IMR-90 (cell line): ENCODE data around the gene TPSG1. TPM values are rescaled to one million over a fixed set of nuclear protein-coding genes. Genes with fewer than 3 reads are reported as not detected.

Experiments
- ATAC-seq: fragments of 200-7000 bp; cut with Tn5 transposase; 2 replicates; pipeline ENCODE4 v1.9.1; 2020; ENCODE audit warnings: low read depth, mild to moderate bottlenecking, moderate library complexity
- BruUV-seq: library from RNA; stranded (reverse); fragments of 400-500 nt; replicated peaks from 2 replicates; lab custom pipeline; 2021; lab: Mats Ljungman, UMichigan
- CTCF ChIA-PET: fragments of 300-600 bp; formaldehyde crosslinking; extraction: SDS; loops from one replicate; lab custom pipeline; 2021; ENCODE audit warnings: antibody characterized with exemption; lab: Yijun Ruan, JAX
- POLR2A ChIA-PET: fragments of 300-600 bp; sonication (Branson Sonifier 250); formaldehyde crosslinking; loops from one replicate; lab custom pipeline; 2022; ENCODE audit warnings: antibody characterized with exemption; ENCODE audit not compliant: unreplicated experiment; lab: Charles Lee
- DNase-seq: peaks from one replicate; pipeline ENCODE4 v3.0.0; 2013
- H2AFZ ChIP-seq: replicated peaks from 2 replicates; pipeline ENCODE3; 2013; ENCODE audit warnings: low read length, mild to moderate bottlenecking; ENCODE audit not compliant: poor library complexity
- H2AK5ac ChIP-seq: 2 replicates; pipeline ENCODE4 v1.6.1; 2013; ENCODE audit warnings: low read depth, low read length, inconsistent platforms
- H2AK9ac ChIP-seq: replicated peaks from 2 replicates; pipeline ENCODE3; 2013; ENCODE audit warnings: mild to moderate bottlenecking, low read depth, low read length, moderate library complexity; ENCODE audit not compliant: poor library complexity
- H2BK120ac ChIP-seq: 2 replicates; pipeline ENCODE4 v1.6.1; 2013; ENCODE audit warnings: low read depth, low read length, inconsistent platforms
- H2BK15ac ChIP-seq: 3 replicates; pipeline ENCODE4 v1.6.1; 2013; ENCODE audit warnings: low read depth, low read length, inconsistent platforms
- H2BK20ac ChIP-seq: 2 replicates; pipeline ENCODE4 v1.6.1; 2013; ENCODE audit warnings: low read depth, mild to moderate bottlenecking, inconsistent platforms, low read length, moderate library complexity
- H2BK5ac ChIP-seq: 2 replicates; pipeline ENCODE4 v1.6.1; 2013; ENCODE audit warnings: mild to moderate bottlenecking, low read depth, low read length, inconsistent platforms; ENCODE audit not compliant: poor library complexity, severe bottlenecking
- H3K14ac ChIP-seq: replicated peaks from 2 replicates; pipeline ENCODE4 v1.6.1; 2013; ENCODE audit warnings: low read depth, low read length, inconsistent platforms
- H3K18ac ChIP-seq: 2 replicates; pipeline ENCODE4 v1.6.1; 2013; ENCODE audit warnings: low read depth, low read length, control low read depth
- H3K23ac ChIP-seq: 2 replicates; pipeline ENCODE4 v1.6.1; 2013; ENCODE audit warnings: low read depth, low read length, inconsistent platforms
- H3K27ac ChIP-seq: 2 replicates; pipeline ENCODE4 v1.5.1; 2013; ENCODE audit warnings: mild to moderate bottlenecking, control low read depth, low read length; ENCODE audit not compliant: insufficient read depth
- H3K27me3 ChIP-seq: 2 replicates; pipeline ENCODE4 v1.6.1; 2013; ENCODE audit warnings: low read length; ENCODE audit not compliant: control insufficient read depth, insufficient read depth
- H3K36me3 ChIP-seq: 2 replicates; pipeline ENCODE4 v1.6.1; 2013; ENCODE audit warnings: low read length, mixed read lengths; ENCODE audit not compliant: control insufficient read depth, insufficient read depth
- H3K4ac ChIP-seq: 2 replicates; pipeline ENCODE4 v1.6.1; 2013; ENCODE audit warnings: low read depth, low read length, inconsistent platforms
- H3K4me1 ChIP-seq: 2 replicates; pipeline ENCODE4 v1.6.1; 2013; ENCODE audit warnings: low read length, mixed read lengths; ENCODE audit not compliant: control insufficient read depth, insufficient read depth
- H3K4me2 ChIP-seq: 2 replicates; pipeline ENCODE4 v1.6.1; 2013; ENCODE audit warnings: low read depth, mild to moderate bottlenecking, control low read depth, low read length, moderate library complexity
- H3K4me3 ChIP-seq: 2 replicates; pipeline ENCODE4 v1.5.1; 2013; ENCODE audit warnings: low read depth, mild to moderate bottlenecking, control low read depth, low read length, moderate library complexity; ENCODE audit not compliant: insufficient read depth
- H3K56ac ChIP-seq: 2 replicates; pipeline ENCODE4 v1.6.1; 2013; ENCODE audit warnings: low read length, inconsistent platforms; ENCODE audit not compliant: insufficient read depth; ENCODE audit errors: extremely low read depth
- H3K79me1 ChIP-seq, 2 experiments: 2 replicates each; pipeline ENCODE4 v1.6.1; 2013; ENCODE audit warnings: low read length in 2 of 2, inconsistent platforms in 1 of 2, low read depth in 1 of 2
- H3K9ac ChIP-seq: 2 replicates; pipeline ENCODE4 v1.6.1; 2013; ENCODE audit warnings: low read depth, low read length, control low read depth
- H3K9me1 ChIP-seq: 2 replicates; pipeline ENCODE4 v1.6.1; 2013; ENCODE audit warnings: low read length, inconsistent platforms; ENCODE audit not compliant: insufficient read depth
- H3K9me3 ChIP-seq: 2 replicates; pipeline ENCODE4 v1.6.1; 2013; ENCODE audit warnings: low read length; ENCODE audit not compliant: control insufficient read depth, insufficient read depth
- H4K20me1 ChIP-seq: 2 replicates; pipeline ENCODE4 v1.6.1; 2013; ENCODE audit warnings: low read length, inconsistent platforms; ENCODE audit not compliant: insufficient read depth
- H4K5ac ChIP-seq: 2 replicates; pipeline ENCODE4 v1.6.1; 2013; ENCODE audit warnings: mild to moderate bottlenecking, low read depth, low read length, control low read depth
- H4K8ac ChIP-seq, 2 experiments: 2 replicates each; pipeline ENCODE4 v1.6.1; 2013; ENCODE audit warnings: low read depth in 2 of 2, low read length in 2 of 2, control low read depth in 1 of 2, inconsistent platforms in 1 of 2
- H4K91ac ChIP-seq: 2 replicates; pipeline ENCODE4 v1.6.1; 2013; ENCODE audit warnings: low read depth, low read length, inconsistent platforms; ENCODE audit not compliant: insufficient read depth
- CEBPB ChIP-seq: IDR thresholded peaks from 2 replicates; pipeline ENCODE4 v1.6.1; 2012; ENCODE audit warnings: low read depth, low read length, improper control_type of control experiment
- CTCF ChIP-seq: conservative IDR thresholded peaks from 2 replicates; pipeline ENCODE4 v1.5.1; 2012; ENCODE audit warnings: mild to moderate bottlenecking, low read depth, low read length, improper control_type of control experiment
- FOS ChIP-seq: fragments of 150-350 bp; IDR thresholded peaks from 2 replicates; pipeline ENCODE4 v1.6.1; 2016; ENCODE audit warnings: low read depth, low read length
- MAFK ChIP-seq: IDR thresholded peaks from 2 replicates; pipeline ENCODE4 v1.6.1; 2012; ENCODE audit warnings: low read depth, low read length, improper control_type of control experiment
- MAZ ChIP-seq: IDR thresholded peaks from 2 replicates; pipeline ENCODE4 v1.6.1; 2012; ENCODE audit warnings: low read depth, mild to moderate bottlenecking, low read length, improper control_type of control experiment, moderate library complexity, borderline replicate concordance
- MXI1 ChIP-seq: IDR thresholded peaks from 2 replicates; pipeline ENCODE4 v1.6.1; 2012; ENCODE audit warnings: low read depth, mild to moderate bottlenecking, low read length, moderate library complexity, borderline replicate concordance
- POLR2A ChIP-seq: IDR thresholded peaks from 2 replicates; pipeline ENCODE4 v1.6.1; 2012; ENCODE audit warnings: mild to moderate bottlenecking, low read depth, low read length
- RFX5 ChIP-seq: IDR thresholded peaks from 2 replicates; pipeline ENCODE4 v1.8.0; 2012; ENCODE audit warnings: low read depth, mild to moderate bottlenecking, low read length, moderate library complexity
- WGBS, 2 experiments: methylation state at CpG; one replicate each; pipeline versions ENCODE4 v1.1.5 to v1.1.7; 2013; ENCODE audit warnings: missing lambda C conversion rate in 2 of 2; ENCODE audit not compliant: insufficient read length in 1 of 2; ENCODE audit errors: extremely low coverage in 2 of 2; 5-methylcytosine and 5-hydroxymethylcytosine counted together
- dilution Hi-C: fragments of 300-500 bp; cut with HindIII; formaldehyde crosslinking; loops from one replicate; pipeline ENCODE4 v1.14.3; 2018; ENCODE audit warnings: low sequenced_read_pairs; ENCODE audit not compliant: unreplicated experiment
- in situ Hi-C: fragments of 300-500 bp; cut with MboI; formaldehyde crosslinking; loops from 3 replicates; pipeline ENCODE4 v1.14.3; 2019; ENCODE audit warnings: low sequenced_read_pairs, inconsistent platforms, mixed read lengths
- intact Hi-C: fragments of 100-400 bp; cut with micrococcal nuclease; formaldehyde crosslinking; loops from 2 replicates; pipeline ENCODE4 v1.10.0; 2022
- polyA plus RNA-seq, 3 experiments: library from polyadenylated mRNA; depleted of rRNA; stranded (reverse); fragments of >200 nt; gene quantifications; 2 replicates each; pipeline ENCODE4 v1.2.3, GENCODE V29; 2012; ENCODE audit warnings: low replicate concordance in 1 of 3
- total RNA-seq: library from RNA; depleted of rRNA; stranded (reverse); fragments of >200 nt; gene quantifications from 2 replicates; pipeline ENCODE4 v1.2.3, GENCODE V29; 2012

TPSG1 gene
- total and polyA plus RNA-seq, 2 of the 4 experiments (the other 2 are of a cell fraction) = not detected

- H3K36me3 ChIP-seq = peaks cover 2% of the 10 kb centered on the region; the same call in 1 of the 2 replicates
- no peak overlapping the region for H3K23ac ChIP-seq
- intact Hi-C loops = no loop called here
- H3K27ac ChIP-seq = no peak overlapping the region
- no peak overlapping the region for H3K56ac ChIP-seq
- H2BK20ac ChIP-seq = no peak overlapping the region
- CTCF ChIA-PET = no interaction called here
- BruUV-seq = no TSS peak
- 85% methylated on average over 24 of the region's 49 CpGs; no CpG with 5 or more reads in 1 of the 2 experiments for WGBS, 2 experiments
- no peak for TF ChIP-seq MAZ
- TF ChIP-seq POLR2A = no peak
- no peak for TF ChIP-seq MAFK
- no peak for TF ChIP-seq MXI1
- TF ChIP-seq CTCF = no peak
- TF ChIP-seq FOS = no peak
- TF ChIP-seq CEBPB = no peak
- TF ChIP-seq RFX5 = no peak
- H2BK5ac ChIP-seq = no peak overlapping the region
- no peak overlapping the region for H3K4ac ChIP-seq
- in situ Hi-C loops = loop anchor here (25.0 kb wide), 1 partner anchor 406 kb away; the partner anchor contains the start of gene GNG13
- H4K91ac ChIP-seq = no peak overlapping the region
- DNase-seq (no peak), ATAC-seq (no peak)
- no peak overlapping the region for H3K9ac ChIP-seq
- no peak overlapping the region for H3K14ac ChIP-seq
- no peak overlapping the region for H4K8ac ChIP-seq
- H2AFZ ChIP-seq = peak overlapping the region; percentile 11
- H2AK9ac ChIP-seq = no peak overlapping the region
- no peak overlapping the region for H2BK120ac ChIP-seq
- no peaks in the 10 kb centered on the region for H3K4me1 ChIP-seq
- no peak overlapping the region for H4K5ac ChIP-seq
- H2AK5ac ChIP-seq = no peak overlapping the region
- no peaks in the 10 kb centered on the region for H3K9me3 ChIP-seq
- H2BK15ac ChIP-seq = no peak overlapping the region
- H3K4me2 ChIP-seq = no peak overlapping the region
- no peaks in the 10 kb centered on the region for H3K9me1 ChIP-seq
- no peak overlapping the region for H3K4me3 ChIP-seq
- dilution Hi-C loops = no loop called here
- no peak overlapping the region for H3K18ac ChIP-seq
- POLR2A ChIA-PET = no interaction called here
- no peaks in the 10 kb centered on the region for H4K20me1 ChIP-seq
- no peaks in the 10 kb centered on the region for H3K79me1 ChIP-seq
- H3K27me3 ChIP-seq = no peaks in the 10 kb centered on the region
Observed at GRCh38 chr16:1218061-1218929, 6.8 kb downstream of the TPSG1 start.
